Measurements from ENCODE around the gene FAM43B.

FAM43B gene

GRCh38 chr1:20552728-20553445 lies 514 bp downstream of the FAM43B start:
- in situ Hi-C loops (cut with MboI; ENCODE audit: low pct_unique_long_range_greater_than_20kb, low sequenced_read_pairs, unreplicated experiment) = no loop called here
- DNase-seq (ENCODE audit: low spot score) = peak; percentile 43

DNA sequence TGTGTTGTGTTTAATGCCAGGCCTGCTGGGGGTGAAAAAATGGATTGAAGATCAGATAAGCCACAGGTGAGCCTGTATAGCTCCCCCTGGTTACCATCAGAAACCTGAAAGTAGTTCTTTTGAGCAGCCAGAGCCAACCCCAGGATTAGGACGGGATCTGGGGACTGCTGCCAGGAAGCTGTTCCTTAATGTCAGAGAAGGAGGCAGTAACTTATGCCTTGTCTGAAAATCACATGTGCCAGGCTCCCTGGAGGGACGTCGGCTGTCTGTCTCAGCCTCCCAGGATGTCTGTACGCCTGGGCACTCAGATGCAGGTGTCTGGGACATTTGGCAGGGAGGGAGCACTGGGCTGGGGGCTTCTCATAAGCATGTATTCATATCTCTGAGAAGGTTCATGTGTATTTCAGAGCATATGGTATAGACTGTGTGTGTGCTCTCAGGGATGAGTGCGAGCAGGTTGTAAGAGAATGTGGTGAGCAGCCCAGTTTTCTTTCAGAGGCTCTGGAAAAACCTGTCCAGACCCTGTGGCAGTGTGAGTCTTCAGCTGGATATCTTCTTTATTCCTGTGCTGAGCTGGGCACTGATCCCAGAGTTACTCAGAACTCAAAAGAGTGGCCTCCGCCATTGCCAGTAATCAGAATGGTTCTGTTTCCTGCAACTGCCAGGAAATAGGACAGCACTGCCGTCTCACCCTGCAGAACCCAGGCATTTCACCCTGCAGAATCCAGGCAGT lies 2.8 kb downstream of the FAM43B start:
- in situ Hi-C loops (cut with MboI; ENCODE audit: low pct_unique_long_range_greater_than_20kb, low sequenced_read_pairs, unreplicated experiment) = no loop called here
- no peak for DNase-seq (ENCODE audit: low spot score)
- no peak for TF ChIP-seq CTCF (IDR thresholded peaks at IDR 0.05; ENCODE audit: extremely low read depth, insufficient read depth, missing control alignments)

More at GRCh38 chr1:20552728-20553445, 514 bp downstream of the FAM43B start:
- TF ChIP-seq CTCF (IDR thresholded peaks at IDR 0.05; ENCODE audit: extremely low read depth, insufficient read depth, missing control alignments) = no peak

DNA sequence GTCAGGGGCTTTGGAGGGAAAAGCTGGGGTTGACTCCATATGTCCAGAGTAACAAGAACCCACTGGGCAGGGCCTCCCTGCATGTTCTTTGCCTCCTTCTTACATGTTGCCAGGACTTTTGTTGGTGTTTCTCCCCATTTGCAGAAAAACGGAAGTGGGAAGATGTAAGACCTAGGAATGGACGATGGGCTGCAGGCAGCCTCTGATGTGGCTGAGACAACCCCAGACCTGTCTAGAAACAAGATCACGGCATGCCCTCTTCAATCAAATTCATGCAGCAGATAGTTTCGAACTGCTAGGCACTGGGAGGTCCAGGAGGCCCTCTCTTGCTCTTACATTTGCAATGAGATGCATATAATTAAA lies 3.4 kb downstream of the FAM43B start:
- no peak for TF ChIP-seq CTCF (IDR thresholded peaks at IDR 0.05; ENCODE audit: extremely low read depth, insufficient read depth, missing control alignments)
- in situ Hi-C loops (cut with MboI; ENCODE audit: low pct_unique_long_range_greater_than_20kb, low sequenced_read_pairs, unreplicated experiment) = no loop called here
- DNase-seq (ENCODE audit: low spot score) = no peak

- in situ Hi-C loops (cut with MboI; ENCODE audit: low pct_unique_long_range_greater_than_20kb, low sequenced_read_pairs, unreplicated experiment) = no loop called here
- DNase-seq (ENCODE audit: low spot score) = no peak
- TF ChIP-seq CTCF (IDR thresholded peaks at IDR 0.05; ENCODE audit: extremely low read depth, insufficient read depth, missing control alignments) = no peak
Measured at GRCh38 chr1:20558191-20558590, 5.8 kb downstream of the FAM43B start.

GRCh38 chr1:20560966-20561365 lies 8.6 kb downstream of the FAM43B start:
- no peak for DNase-seq (ENCODE audit: low spot score)
- in situ Hi-C loops (cut with MboI; ENCODE audit: low pct_unique_long_range_greater_than_20kb, low sequenced_read_pairs, unreplicated experiment) = no loop called here
- TF ChIP-seq CTCF (IDR thresholded peaks at IDR 0.05; ENCODE audit: extremely low read depth, insufficient read depth, missing control alignments) = no peak

GRCh38 chr1:20565234-20565633 lies 12.9 kb downstream of the FAM43B start:
- TF ChIP-seq CTCF (IDR thresholded peaks at IDR 0.05; ENCODE audit: extremely low read depth, insufficient read depth, missing control alignments) = no peak
- no peak for DNase-seq (ENCODE audit: low spot score)
- in situ Hi-C loops (cut with MboI; ENCODE audit: low pct_unique_long_range_greater_than_20kb, low sequenced_read_pairs, unreplicated experiment) = no loop called here

Measured in GM13977 (cell line).